BE2C (cell line): Measurements from ENCODE around the gene GRM5.

Experiments used
- DNase-seq: peaks from one replicate; pipeline ENCODE4 v3.0.0-alpha.2; 2020
- H3K27me3 ChIP-seq: fragments of 250-450 bp; sonication (Bioruptor Pico); 2 replicates; pipeline ENCODE4 v1.5.1; 2020; ENCODE audit warnings: mild to moderate bottlenecking
- H3K36me3 ChIP-seq: fragments of 250-450 bp; sonication (Bioruptor Pico); 2 replicates; pipeline ENCODE4 v1.5.1; 2020; ENCODE audit warnings: mild to moderate bottlenecking
- H3K4me1 ChIP-seq: fragments of 250-450 bp; sonication (Bioruptor Pico); 2 replicates; pipeline ENCODE4 v1.5.1; 2020
- H3K4me3 ChIP-seq: 2 replicates; pipeline ENCODE4 v1.5.1; 2011; ENCODE audit warnings: low read depth, low read length
- H3K9me3 ChIP-seq: fragments of 250-450 bp; sonication (Bioruptor Pico); 2 replicates; pipeline ENCODE4 v1.5.1; 2020
- CTCF ChIP-seq: IDR thresholded peaks from 2 replicates; pipeline ENCODE4 v1.5.1; 2012; ENCODE audit warnings: mild to moderate bottlenecking, low read depth, low read length

The GRM5 gene

DNA sequence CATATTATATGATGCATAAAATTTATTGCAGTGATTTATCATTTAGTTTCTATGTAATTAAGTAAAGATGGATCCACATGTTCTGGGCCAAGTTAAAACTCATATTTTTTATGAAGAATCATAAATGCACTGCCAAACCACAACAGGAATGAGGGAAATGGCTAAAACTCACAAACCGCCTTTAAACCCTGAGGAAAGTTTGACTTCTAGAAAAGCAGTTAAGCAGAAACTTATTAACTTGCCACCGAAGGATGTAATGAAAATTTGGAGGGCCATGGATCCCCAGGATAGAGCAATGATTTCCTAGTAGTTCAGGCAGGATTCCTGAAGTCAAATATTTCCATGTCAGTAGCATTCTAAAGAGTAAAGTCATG lies 510.0 kb downstream of the GRM5 start:
- H3K36me3 ChIP-seq = no peaks in the 10 kb centered on the region
- H3K27me3 ChIP-seq = no peaks in the 10 kb centered on the region
- DNase-seq = no peak
- H3K4me1 ChIP-seq = no peaks in the 10 kb centered on the region
- H3K4me3 ChIP-seq = no peak overlapping the region
- no peak for TF ChIP-seq CTCF
- H3K9me3 ChIP-seq = no peaks in the 10 kb centered on the region

DNA sequence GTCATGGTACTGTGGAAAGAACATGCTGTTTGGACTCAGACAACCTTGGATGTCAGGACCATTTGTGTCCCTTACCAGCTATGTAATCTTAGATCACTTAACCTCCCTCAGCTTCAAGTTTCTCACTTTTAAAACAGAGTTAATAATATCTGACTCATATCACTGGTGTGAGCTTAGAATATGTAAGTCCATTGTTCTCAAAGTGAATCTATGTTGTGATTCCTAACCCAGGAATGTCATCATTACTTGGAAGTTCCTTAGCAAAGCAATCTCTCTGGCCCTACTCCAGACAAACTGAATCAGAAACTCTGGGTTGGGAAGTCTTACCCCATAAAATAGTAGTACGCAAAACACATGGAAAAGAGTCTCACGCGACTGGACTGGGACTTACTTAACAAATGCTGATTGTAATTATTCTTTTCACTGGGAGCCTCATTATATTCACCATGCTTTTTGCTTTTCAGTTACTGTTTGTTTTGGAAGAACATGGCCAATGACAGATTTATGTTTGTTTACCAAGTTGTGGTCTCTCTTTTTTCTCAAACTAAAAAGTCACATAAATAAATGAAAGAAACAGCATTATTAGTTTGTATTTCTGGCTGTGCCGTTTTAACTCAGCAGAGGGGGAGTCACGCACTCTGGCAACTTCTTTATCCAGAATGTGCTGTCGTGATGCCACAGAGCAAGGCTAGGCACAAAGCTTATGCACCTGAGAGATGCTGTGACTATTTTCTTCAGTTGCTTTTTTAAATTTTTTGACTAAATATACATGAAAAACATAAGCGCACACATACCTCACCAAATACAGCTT lies 510.6 kb downstream of the GRM5 start:
- H3K36me3 ChIP-seq = no peaks in the 10 kb centered on the region
- no peak overlapping the region for H3K4me3 ChIP-seq
- TF ChIP-seq CTCF = no peak
- H3K27me3 ChIP-seq = no peaks in the 10 kb centered on the region
- DNase-seq = no peak
- no peaks in the 10 kb centered on the region for H3K4me1 ChIP-seq
- no peaks in the 10 kb centered on the region for H3K9me3 ChIP-seq

- DNase-seq = no peak
- Histone ChIP-seq H3K9me3 (no peaks in the 10 kb centered on the region), H3K4me3 (no peak overlapping the region), H3K27me3 (no peaks in the 10 kb centered on the region), H3K4me1 (no peaks in the 10 kb centered on the region), H3K36me3 (no peaks in the 10 kb centered on the region)
- TF ChIP-seq CTCF = no peak
These were observed 512.6 kb downstream of the GRM5 start for GRCh38 chr11:88553204-88553603.

GRCh38 chr11:88552379-88553062 lies 513.3 kb downstream of the GRM5 start:
- Histone ChIP-seq H3K27me3 (no peaks in the 10 kb centered on the region), H3K36me3 (no peaks in the 10 kb centered on the region), H3K9me3 (no peaks in the 10 kb centered on the region), H3K4me1 (no peaks in the 10 kb centered on the region), H3K4me3 (no peak overlapping the region)
- DNase-seq = peak; percentile 59
- peak; percentile 79 for TF ChIP-seq CTCF

DNA sequence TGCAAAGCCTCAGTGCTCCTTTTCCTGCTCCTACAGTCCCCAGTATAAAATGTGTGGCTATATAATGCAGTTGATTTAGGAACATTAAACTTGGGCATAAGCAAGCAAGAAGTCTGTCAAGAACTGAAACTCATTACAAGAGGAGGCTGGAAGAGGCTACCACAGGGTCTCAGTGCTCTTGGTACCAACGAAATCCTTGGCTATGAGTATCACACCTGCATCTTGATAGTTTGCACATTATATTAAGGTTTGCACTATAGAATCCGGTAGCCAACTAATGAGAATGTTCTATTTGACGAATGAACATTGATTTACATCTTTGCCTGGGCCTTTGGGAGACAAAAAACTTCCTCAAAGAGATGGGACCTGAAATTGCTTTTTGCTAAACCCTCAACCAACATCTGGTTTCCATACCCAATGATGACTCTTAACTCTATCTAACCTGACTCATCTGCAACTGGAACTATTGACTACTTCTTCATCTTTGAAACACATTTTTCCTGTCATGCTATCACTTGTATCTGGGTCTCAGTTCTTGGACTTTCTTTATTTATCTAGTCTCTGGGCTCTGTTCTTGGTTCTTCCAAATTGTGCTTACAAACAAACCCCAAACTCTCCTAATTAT lies 521.0 kb downstream of the GRM5 start:
- H3K36me3 ChIP-seq = no peaks in the 10 kb centered on the region
- DNase-seq = no peak
- no peaks in the 10 kb centered on the region for H3K27me3 ChIP-seq
- no peaks in the 10 kb centered on the region for H3K4me1 ChIP-seq
- no peak overlapping the region for H3K4me3 ChIP-seq
- TF ChIP-seq CTCF = no peak
- H3K9me3 ChIP-seq = no peaks in the 10 kb centered on the region
